Measurements from ENCODE around the gene ATP6V0D1.
"Not testable (repeated sequence)": the region's sequence is repeated elsewhere in the genome, so short reads cannot be mapped to it uniquely, and the experiment has no call there.

Gene ATP6V0D1

DNA sequence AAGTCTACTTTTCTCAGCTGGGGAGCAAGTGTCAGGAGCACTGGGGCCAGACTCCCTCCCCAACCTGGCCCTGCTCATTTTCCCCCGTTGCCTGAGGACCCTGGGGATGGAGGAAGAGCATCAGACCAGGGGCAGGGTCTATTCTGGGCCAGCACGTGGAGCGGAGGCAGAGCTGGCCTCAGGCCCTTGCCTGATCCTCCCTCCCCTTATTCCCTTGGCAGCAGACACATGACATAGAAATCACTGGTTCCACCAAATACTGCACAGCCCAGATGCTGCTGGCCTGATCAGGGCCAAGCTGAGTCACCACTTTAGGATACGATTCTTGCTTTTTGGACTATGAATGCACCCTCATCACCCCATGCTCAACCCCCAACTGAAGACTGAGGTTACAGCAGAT, 18.1 kb upstream of the ATP6V0D1 start:
- DNase-seq, result no peak

DNA sequence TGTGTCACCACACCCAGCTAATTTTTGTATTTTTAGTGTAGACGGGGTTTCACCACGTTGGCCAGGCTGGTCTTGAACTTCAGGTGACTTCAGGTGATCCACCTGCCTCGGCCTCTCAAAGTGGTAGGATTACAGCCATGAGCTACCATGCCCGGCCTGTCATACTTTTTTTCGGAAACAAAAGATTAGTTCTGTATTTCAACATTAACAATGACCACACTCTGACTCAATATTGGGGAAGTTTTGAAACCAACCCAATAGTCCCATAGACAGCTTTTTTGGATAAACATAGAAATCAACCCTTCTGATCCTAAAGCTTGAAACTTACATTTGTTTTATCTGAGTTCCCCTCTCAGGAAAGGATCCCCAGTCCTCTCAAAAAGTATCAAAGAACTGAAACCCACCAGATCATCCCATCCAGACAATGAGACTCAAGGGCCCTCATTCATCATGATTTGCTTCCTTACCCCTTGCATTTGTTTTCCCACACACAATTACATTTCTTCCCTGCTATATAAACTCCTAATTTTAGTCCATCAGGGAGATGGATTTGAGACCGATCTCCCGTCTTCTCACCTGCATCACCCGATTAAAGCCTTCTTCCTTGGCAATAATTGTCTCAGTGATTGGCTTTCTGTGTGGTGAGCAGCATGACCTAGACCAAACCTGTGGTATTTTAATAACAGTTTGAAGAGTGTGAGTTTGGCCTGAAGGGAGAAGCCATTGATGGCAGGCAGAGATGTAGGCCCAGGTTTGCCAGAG, 9.6 kb upstream of the ATP6V0D1 start:
- no peak for DNase-seq

DNA sequence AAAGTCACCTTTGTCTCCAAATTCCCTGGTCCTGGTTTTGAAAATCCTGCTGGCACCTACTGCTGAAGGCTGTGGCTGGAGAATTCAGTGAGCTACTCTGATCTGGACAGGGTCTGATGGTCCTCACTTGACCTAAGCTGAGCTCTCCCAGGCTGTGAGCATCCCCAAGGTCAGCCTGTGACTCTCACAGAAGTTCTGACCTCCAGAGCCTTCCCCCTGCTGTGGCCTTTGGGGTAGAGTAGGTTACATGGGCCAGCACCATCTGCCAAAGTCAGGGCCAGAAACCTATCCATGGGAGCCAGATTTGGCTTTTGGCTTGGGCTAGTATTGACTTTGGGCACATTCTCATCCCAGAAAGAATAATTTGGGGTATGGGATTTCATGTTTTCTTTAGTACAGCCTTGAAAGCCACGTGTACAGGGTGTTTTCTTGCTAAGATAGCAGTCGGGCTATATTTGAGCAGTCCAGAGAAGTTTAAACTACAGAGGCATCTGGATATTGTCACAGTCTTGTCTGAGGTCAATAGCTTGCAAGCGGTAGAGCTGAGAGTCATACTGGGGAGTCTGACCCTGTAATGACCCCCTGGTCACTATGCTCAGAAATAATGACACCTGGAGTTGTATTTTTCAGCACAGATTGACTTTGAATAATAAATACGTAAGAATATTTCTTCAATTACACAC, 8.6 kb upstream of the ATP6V0D1 start:
- no peak for DNase-seq

GRCh38 chr16:67487561-67487960, 6.6 kb upstream of the ATP6V0D1 start:
- DNase-seq, result not testable (repeated sequence)

GRCh38 chr16:67486805-67487204, 5.8 kb upstream of the ATP6V0D1 start:
- no peak for DNase-seq

DNA sequence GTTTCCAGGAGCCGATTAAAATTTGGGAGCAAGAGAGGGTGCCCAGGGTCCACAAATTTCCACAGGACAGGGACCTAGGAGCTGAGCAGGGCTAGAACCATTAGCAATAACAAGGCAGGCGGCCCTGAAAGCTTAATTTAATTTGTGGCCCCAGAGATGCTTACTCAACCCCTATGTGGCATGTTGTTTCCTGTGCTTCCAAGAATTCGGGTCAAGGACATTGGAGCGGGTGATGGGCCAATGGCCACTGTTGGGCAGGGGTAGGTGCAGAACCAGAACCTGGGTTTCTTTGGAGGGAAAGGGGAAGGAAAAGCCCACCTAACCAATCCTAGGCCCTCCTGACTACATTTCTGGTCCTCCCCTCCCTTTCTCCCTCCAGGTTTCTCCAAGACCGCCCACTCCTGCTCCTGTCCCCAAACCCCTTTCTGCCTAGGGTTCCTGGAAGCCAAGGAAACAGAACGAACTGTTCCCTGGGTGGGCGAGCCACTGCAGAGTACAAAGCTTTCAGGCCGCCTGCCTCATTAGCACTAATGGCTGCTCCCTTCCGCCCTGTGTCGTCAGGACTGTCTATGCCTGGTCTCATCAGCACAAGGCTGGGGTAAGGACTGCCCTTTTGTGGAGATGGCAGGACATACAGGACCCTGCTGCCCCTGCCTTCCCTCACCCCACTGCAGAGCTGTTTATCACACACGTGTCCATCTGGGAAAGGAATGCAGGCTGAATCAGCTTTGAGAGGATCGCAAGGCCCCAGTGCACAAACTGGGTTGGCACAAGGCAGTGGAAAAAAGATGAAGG, 3.0 kb upstream of the ATP6V0D1 start:
- no peak for DNase-seq

DNA sequence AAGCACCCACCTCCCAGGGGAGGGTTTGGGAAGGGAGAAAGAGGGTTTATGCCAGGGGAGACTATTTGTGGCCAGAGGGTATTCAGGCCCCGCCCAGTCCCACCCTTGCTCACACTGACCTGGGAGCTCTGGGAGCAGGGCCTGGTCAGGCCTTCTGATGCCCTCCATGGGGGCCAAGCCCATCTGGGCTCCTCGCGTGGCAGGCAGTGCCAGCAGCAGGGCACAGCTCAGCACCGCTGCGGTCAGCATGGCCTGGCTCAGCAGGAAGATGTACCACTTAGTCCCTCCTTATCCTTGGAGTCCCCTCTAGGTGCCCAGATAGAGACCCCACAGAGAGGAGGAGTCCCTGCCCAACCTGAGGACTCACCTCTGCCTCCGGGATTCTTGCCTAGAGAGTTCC, 2.2 kb upstream of the ATP6V0D1 start, which contains the start of gene AGRP:
AGRP (minus strand) TSS at position 398 of the 400 bp plus-strand sequence; CDS start at position 249, 149 bp downstream.
- DNase-seq, result no peak

GRCh38 chr16:67482233-67482924, 1.4 kb upstream of the ATP6V0D1 start:
- no peak for DNase-seq

GRCh38 chr16:67481561-67482232, 740 bp upstream of the ATP6V0D1 start:
- DNase-seq, result peak; percentile 13 to 31

DNA sequence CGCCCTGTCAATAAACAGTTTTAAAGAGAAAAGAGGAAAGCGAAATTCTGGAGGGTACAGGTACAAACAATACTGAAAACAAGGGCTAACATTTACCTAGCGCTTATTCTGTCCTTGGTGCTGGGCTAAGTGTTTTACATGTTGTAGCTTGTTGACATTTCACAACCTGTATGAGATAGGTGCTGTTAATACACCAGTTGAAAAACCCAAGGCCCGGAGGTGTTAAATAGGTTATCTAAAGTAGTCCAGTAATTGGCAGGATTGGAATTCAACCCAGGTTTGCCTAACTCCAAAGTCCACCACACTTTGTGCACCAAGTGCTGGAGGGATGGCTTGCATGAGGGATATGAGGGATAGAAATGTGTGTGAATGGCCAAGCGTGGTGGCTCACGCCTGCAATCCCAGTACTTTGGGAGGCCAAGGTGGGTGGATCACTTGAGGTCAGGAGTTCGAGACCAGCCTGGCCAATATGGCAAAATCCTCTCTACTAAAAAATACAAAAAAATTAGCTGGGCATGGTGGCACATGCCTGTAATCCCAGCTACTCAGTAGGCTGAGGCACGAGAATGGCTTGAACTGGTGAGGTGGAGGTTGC, 2.9 kb downstream of the ATP6V0D1 start:
- DNase-seq, result no peak

GRCh38 chr16:67474551-67475455, 6.2 kb downstream of the ATP6V0D1 start:
- no peak for DNase-seq

DNA sequence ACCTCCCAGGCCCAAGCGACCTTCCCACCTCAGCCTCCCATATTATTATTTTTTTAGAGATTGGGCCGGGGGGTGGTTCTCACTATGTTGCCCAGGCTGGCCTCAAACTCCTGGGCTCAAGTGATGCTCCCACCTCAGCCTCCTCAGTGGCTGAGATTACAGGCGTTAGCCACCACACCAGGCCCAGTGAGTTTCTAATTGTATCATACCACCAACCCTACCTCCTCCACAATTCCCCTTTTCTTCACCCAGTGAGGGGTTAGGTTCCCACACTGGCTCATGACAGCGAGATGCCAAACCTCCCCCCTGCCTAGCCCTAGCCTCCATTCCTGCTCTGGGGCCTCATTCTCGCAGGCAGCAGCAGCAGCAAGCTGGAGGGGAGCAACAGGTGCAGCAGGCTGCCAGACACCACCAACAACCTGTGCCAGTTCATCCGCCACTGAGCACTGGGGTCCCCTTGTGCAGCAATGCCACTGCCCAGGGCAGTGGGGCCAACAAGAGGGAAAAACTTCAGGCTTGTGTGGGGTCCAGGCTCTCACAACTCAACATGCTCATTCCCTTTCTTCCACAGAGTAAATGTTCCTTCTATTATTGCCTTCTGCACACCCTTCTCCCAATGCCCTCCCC, 9.1 kb downstream of the ATP6V0D1 start:
- no peak for DNase-seq

DNA sequence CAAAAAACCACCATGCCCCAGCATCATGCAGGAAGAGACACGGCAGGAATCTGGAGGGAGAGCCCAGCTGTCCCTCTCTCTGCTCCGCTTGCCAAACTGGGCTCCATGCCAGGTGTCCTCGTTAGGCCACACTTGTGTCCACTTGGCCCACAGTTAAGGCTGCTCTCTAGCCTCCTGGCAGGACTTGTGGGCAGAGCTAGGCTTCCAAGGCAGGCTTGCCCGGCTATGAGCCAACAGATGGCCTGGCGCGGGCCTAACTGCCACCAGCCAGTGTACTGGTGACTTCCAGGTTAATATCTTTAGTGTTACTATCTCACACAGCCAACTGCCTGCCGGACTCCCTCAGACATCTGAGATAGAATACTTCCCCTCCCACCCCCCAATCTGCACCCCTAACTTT, 10.6 kb downstream of the ATP6V0D1 start:
- DNase-seq, result no peak

DNA sequence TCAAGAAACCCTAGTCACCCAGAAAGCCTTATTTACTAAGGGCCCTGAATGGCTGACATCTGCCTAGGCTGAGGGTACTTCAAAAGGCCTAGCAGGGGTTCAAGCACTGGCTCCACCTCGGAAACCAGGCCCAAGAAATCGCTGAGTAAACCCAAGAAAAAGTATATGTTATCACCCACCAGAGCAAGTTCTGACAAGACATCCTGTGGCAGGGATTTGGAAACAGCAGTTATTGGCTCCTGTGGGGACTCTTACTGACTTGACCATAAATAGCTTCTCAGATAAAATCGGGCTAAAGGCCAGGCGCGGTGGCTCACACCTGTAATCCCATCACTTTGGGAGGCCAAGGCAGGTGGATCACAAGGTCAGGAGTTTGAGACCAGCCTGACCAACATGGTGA, 12.2 kb downstream of the ATP6V0D1 start:
- no peak for DNase-seq

- DNase-seq, result no peak
These were observed 14.4 kb downstream of the ATP6V0D1 start for GRCh38 chr16:67466581-67466980.

GRCh38 chr16:67464565-67464964, 16.4 kb downstream of the ATP6V0D1 start:
- no peak for DNase-seq

- DNase-seq, result no peak
These were observed 17.3 kb downstream of the ATP6V0D1 start for GRCh38 chr16:67463691-67464090.

DNA sequence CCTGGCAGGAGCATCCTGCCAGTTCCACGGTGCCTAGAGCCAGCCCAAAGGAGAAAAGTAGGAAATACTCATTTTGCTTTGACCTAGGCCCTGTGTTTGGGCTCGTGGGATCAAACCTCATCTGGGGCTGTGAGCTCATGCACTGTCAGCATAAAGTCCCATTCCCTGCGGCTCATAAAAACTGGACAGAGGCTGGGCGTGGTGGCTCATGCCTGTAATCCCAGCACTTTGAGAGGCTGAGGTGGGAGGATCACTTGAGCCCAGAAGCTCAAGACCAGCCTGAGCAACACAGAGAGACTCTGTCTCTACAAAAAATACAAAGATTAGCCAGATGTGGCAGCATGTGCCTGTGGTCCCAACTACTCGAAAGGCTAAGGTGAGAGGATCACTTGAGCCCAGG, 17.9 kb downstream of the ATP6V0D1 start:
- no peak for DNase-seq

GRCh38 chr16:67462279-67462655, 18.7 kb downstream of the ATP6V0D1 start:
- DNase-seq, result no peak

DNA sequence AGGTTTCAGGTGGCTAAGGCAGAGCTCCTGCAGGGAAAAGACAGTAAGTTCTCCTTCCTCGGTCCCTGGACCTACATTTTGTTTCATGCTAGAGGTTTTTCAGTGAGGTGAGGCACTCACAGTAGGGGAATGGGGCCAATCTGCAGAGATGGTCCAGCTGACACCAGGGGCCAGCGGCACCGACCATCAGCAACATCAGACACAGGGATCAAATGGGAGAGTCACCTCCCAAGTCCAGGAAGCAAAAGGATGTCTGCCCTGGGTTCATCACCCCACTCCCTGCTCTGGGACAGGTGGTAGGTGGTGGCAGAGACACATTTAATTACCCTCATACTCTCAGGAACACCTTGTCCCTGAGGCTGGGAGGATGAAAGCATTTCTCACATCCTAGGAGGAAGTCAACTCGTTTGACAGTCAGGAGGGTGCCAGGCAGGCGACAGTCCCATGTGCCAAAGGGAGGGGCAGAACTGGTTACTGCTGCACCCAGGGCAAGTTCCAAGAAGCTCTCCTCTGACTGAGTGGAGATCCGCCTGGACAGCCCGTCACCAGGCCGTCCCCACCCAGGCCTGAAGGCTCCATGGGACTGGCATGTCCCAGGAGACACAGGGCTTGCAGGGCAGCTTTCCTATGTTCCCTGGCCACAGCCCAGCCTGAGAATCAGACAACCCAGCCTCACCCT, 19.2 kb downstream of the ATP6V0D1 start:
- DNase-seq, result no peak
